ENCODE measurements around the gene LENEP. TPM values are rescaled to one million over a fixed set of nuclear protein-coding genes. Genes with fewer than 3 reads are reported as not detected.

LENEP gene
- total and polyA plus RNA-seq, 11 donors = not detected

DNA sequence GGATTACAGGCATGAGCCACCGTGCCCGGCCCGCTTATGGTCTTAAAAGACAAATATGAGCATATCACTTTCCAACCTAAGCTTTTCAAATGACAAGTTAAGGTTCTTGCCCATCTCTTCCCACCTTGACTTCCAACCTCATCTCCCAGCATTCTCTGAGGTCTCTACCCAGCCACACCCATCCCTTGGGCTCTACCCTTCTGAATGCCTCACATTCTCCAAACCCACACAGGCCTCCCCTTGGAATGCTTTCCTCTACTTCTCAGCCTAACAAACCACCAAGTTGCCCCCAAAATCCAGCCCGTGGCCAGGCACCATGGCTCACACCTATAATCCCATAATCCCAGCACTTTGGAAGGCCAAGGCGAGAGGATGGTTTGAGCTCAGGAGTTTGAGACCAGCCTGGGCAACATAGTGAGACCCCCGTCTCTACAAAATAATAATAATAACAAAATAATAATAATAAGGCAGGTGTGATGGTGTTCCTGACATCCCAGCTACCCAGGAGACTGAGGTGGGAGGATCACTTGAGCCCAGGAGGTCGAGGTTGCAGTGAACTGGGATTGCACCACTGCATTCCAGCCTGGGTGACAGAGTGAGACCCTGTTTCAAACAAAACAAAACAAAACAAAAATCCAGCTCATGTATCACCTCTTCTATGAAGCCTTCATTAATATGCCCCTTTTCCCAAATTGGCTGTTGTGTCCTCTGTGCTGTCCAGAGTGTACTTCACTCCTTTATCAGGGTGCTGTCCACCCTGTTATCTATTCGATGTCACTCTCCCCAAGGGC, 28.9 kb downstream of the LENEP start:
- intact Hi-C loops (cut with DNase I) = no loop called here
- DNase-seq (no peak), ATAC-seq (no peak)
- TF ChIP-seq, protein P1, sequence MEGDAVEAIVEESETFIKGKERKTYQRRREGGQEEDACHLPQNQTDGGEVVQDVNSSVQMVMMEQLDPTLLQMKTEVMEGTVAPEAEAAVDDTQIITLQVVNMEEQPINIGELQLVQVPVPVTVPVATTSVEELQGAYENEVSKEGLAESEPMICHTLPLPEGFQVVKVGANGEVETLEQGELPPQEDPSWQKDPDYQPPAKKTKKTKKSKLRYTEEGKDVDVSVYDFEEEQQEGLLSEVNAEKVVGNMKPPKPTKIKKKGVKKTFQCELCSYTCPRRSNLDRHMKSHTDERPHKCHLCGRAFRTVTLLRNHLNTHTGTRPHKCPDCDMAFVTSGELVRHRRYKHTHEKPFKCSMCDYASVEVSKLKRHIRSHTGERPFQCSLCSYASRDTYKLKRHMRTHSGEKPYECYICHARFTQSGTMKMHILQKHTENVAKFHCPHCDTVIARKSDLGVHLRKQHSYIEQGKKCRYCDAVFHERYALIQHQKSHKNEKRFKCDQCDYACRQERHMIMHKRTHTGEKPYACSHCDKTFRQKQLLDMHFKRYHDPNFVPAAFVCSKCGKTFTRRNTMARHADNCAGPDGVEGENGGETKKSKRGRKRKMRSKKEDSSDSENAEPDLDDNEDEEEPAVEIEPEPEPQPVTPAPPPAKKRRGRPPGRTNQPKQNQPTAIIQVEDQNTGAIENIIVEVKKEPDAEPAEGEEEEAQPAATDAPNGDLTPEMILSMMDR (IDR thresholded peaks at IDR 0.05) = no peak
- TF ChIP-seq POLR2A (IDR thresholded peaks at IDR 0.05) = no peak
- Histone ChIP-seq H3K27ac (no peak overlapping the region), H3K9me3 (no peaks in the 10 kb centered on the region), H3K4me3 (no peak overlapping the region), H3K4me1 (peaks cover 5 to 23% (median 7%) of the 10 kb centered on the region in 12 donors), H3K36me3 (no peaks in the 10 kb centered on the region), H3K27me3 (no peaks in the 10 kb centered on the region)
- 79 to 84% (median 81%) methylated on average over 8 of the region's 8 CpGs for WGBS, 4 donors

DNA sequence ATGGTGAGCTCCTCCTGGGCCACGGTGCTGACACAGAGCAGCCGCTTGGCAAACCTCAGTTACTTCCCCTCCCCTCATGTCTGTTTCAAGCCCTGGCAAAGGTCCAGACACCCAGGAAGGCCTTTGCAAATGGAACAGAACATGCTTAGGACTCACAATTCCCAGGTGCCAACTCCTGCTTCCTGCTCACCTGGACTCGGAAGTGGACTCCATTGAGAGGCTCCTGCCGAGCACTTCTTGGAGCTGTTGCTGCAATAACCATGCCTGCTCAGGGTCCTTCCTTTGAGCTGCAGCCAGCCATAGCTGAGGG, 29.5 kb downstream of the LENEP start:
- peak; percentile 32 to 62 (median 52) for ATAC-seq
- WGBS, 4 donors = 52 to 70% (median 60%) methylated on average over 4 of the region's 4 CpGs

DNA sequence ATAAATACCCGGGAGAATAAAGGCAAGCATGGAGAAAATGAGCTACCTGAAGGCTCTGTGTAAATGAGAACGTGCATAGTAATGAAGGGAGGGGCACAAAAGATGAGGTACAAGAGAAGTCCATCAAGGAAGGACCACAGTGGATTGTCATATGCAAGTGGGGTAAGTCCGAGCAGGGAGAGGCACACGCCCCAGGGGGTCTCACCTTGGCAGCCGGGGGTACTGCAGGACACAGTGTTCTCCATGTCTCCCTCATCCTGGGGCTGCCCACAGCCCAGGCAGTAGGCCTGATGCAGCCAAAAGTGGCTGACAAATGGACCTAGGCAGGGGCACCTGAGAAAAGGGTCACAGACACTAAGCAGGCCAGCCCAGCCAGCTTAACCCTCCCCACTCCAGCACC, 30.2 kb downstream of the LENEP start:
- intact Hi-C loops (cut with DNase I) = no loop called here
- TF ChIP-seq, protein P1 (IDR thresholded peaks at IDR 0.05) = no peak
- TF ChIP-seq POLR2A (IDR thresholded peaks at IDR 0.05) = no peak
- WGBS, 4 donors = 81 to 88% (median 85%) methylated on average over 5 of the region's 5 CpGs
- H3K36me3 ChIP-seq = no peaks in the 10 kb centered on the region
- DNase-seq (no peak), ATAC-seq (no peak)
- H3K27ac ChIP-seq = no peak overlapping the region
- no peak overlapping the region for H3K4me3 ChIP-seq
- no peaks in the 10 kb centered on the region for H3K9me3 ChIP-seq
- peaks cover 0 to 13% (median 0%) of the 10 kb centered on the region in 12 donors for H3K4me1 ChIP-seq
- no peaks in the 10 kb centered on the region for H3K27me3 ChIP-seq

More for the DNA sequence above, 29.5 kb downstream of the LENEP start:
- peaks cover 2 to 18% (median 3%) of the 10 kb centered on the region in 12 donors for H3K4me1 ChIP-seq
- H3K36me3 ChIP-seq = no peaks in the 10 kb centered on the region
- H3K27ac ChIP-seq = no peak overlapping the region
- intact Hi-C loops (cut with DNase I) = no loop called here
- no peaks in the 10 kb centered on the region for H3K27me3 ChIP-seq
- H3K9me3 ChIP-seq = no peaks in the 10 kb centered on the region
- H3K4me3 ChIP-seq = no peak overlapping the region
- TF ChIP-seq POLR2A (IDR thresholded peaks at IDR 0.05) = no peak
- TF ChIP-seq, protein P1 (IDR thresholded peaks at IDR 0.05) = no peak
- DNase-seq = peak in 3 of 5 donors; percentile 37 to 66 (median 55)

DNA sequence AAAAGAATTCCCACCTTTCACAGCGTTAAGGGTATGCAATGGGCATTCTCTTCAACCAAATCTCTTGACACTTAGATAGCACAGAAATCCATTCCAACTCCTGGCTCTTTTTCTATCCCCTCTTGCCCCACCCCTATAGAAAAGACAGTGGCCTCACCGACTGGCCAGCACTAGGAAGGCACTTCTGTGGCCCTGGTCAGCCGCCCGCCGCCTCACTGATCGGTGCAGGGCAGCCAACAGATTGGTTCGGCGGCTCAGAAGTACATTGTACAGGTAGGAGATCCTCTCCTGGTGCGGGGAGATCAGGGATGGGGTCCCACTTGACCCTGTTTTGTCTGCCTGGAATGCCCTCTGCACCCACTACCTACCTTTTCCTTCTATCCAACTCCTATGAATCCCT, 30.9 kb downstream of the LENEP start:
- Histone ChIP-seq H3K27ac (no peak overlapping the region), H3K4me1 (peaks cover 0 to 9% (median 0%) of the 10 kb centered on the region in 12 donors), H3K4me3 (no peak overlapping the region), H3K27me3 (no peaks in the 10 kb centered on the region), H3K36me3 (no peaks in the 10 kb centered on the region), H3K9me3 (no peaks in the 10 kb centered on the region)
- no peak for ATAC-seq
- intact Hi-C loops (cut with DNase I) = no loop called here
- DNase-seq = no peak
- no peak for TF ChIP-seq POLR2A (IDR thresholded peaks at IDR 0.05)
- TF ChIP-seq, protein P1 (IDR thresholded peaks at IDR 0.05) = no peak
- 86 to 90% (median 89%) methylated on average over 9 of the region's 9 CpGs for WGBS, 4 donors

All from heart left ventricle (tissue), 16 donors.